SW 1271 (cell line): ENCODE measurements around the gene RXRA.

Source experiments
- DNase-seq, 2 experiments: peaks; one replicate each; lab custom pipeline; 2025; lab: John Stamatoyannopoulos, UW

The RXRA gene

DNA sequence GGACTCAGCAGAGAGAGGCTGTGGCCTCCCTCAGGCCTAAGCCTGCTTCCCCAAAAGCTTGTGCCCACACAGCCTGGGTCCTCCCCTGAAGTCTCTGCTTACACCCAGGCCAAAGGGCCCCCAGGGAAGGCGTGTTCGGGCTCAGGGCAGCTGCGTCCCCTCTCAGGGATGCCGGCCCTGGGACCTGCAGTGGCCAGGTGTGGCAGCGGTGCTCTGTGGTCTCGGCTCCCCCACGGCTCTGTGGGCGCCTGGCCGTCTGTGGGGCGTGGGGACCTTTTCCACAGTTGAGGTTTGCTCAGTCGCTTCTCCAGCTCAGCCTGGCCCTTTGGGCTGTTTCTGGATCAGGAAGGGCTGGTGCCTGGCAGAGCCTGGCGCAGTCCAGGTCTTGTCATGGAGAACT lies 75.9 kb downstream of the RXRA start:
- DNase-seq = no peak

- DNase-seq = no peak
Measured at GRCh38 chr9:134403292-134403681, 77.0 kb downstream of the RXRA start.

- DNase-seq = no peak
Measured at GRCh38 chr9:134403682-134404301, 77.5 kb downstream of the RXRA start.

- DNase-seq = no peak
Measured at GRCh38 chr9:134404376-134405358, 78.4 kb downstream of the RXRA start.

DNA sequence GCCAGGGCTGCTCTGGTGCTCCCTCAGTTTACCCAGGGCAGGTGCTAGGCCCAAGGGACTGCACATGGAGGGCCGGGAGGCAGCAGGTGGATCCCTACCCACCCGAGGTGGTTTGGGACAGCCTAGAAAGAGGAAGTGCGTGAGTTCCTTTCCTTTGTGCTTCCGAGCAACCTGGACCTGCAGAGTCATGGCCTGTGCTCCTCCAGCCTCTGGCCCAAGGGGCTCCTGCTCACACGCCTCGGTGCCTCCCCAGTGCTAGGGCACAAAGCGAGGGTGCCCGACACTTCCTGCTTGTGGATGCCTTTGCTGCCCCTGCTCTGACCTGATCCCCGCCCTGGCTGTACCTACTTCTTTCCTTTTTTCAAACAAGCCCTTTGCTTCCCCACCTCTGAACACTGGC lies 79.3 kb downstream of the RXRA start:
- DNase-seq = no peak

GRCh38 chr9:134406366-134407120 lies 80.3 kb downstream of the RXRA start:
- no peak for DNase-seq

DNA sequence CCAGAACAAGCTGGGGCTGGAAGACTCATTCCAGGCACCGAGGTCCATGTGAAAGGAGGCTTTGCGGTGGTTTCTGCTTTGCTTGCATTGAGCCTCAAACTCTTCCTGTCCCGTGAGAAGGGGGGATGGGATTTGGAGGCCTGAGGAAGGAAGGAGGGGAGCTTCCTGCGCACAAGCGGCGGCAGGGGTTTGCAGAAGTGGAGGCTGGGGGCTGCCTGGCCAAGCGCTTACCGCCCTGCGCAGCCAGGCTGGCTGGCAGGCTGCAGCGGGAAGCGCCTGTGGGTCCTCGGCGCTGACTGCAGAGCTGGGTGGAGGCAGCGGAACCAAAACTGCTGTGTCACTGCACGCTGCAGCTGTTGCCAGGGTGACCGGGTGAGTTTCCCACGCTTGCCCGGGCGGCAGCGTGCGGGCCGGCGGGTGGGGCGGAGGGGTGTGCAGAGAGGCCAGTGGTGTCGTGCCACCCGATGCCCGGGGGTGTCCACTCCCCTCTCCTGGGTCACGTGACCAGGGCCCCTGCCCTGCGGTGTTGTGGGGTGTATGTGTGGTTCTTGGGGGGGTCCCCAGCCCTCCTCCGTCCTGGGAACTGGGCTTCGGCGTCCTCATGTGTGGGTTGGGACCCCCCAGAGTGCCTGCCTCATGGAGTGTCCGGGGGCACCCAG lies 81.0 kb downstream of the RXRA start:
- DNase-seq = peak; percentile 62 to 84

- DNase-seq = no peak
Measured at GRCh38 chr9:134408389-134408788, 82.1 kb downstream of the RXRA start.

GRCh38 chr9:134408939-134409737 lies 82.9 kb downstream of the RXRA start:
- DNase-seq = no peak

- no peak for DNase-seq
Measured at GRCh38 chr9:134410071-134410834, 84.0 kb downstream of the RXRA start.

DNA sequence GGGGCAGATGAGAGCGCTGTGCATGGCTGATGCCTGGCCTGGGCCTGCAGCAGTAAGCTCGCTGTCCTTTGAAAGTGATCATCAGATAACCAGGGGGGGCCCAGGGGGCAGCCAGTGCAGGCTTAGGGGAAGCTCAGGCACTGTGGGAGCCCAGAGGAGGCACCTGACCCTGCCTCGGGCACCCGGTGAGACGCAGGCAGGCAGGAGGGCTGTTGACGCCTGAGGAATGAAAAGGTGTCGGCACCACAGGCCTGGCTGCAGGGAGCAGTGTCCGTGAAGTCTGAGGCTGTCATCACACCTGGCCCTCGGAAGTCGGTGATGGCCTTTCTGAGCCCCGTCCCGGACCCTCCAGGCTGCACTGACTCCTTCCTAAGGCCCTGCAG lies 84.6 kb downstream of the RXRA start:
- DNase-seq = no peak

- no peak for DNase-seq
Measured at GRCh38 chr9:134411440-134412297, 85.4 kb downstream of the RXRA start.

DNA sequence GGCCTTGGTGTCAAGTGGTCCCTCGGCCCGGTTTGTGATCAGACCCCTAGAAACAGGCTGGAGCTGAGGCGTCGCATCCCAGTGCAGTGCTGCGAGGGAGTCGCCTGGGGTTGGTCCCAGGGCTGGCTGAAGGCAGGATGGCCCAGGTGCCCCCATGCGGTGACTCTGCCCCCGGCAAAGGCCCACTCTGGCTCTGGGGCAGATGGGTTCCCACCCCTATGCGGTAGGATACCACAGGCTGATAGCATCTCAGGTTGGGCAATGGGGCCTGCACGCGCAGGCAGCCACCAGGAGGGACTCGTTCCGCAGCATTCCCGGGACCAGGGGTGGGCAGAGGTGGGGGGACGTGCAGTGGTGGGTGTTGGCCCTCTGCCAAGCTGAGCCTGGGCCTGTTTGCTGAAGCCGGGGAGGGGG lies 86.0 kb downstream of the RXRA start:
- DNase-seq = no peak

- DNase-seq = no peak
Measured at GRCh38 chr9:134413112-134413715, 87.0 kb downstream of the RXRA start.

- peak in 1 of 2 experiments; percentile 26 for DNase-seq
Measured at GRCh38 chr9:134413890-134414623, 87.8 kb downstream of the RXRA start.

- DNase-seq = no peak
Measured at GRCh38 chr9:134414900-134415425, 88.7 kb downstream of the RXRA start.

- no peak for DNase-seq
Measured at GRCh38 chr9:134416385-134417015, 90.2 kb downstream of the RXRA start.

GRCh38 chr9:134418354-134418753 lies 92.1 kb downstream of the RXRA start:
- no peak for DNase-seq
